Neural cell (in vitro differentiated cells): ENCODE measurements around the gene ABCB4. TPM values are rescaled to one million over a fixed set of nuclear protein-coding genes. Genes with fewer than 3 reads are reported as not detected.

Experiments used
- H2AFZ ChIP-seq: fragments of 200-600, 300-800 bp; sonication (generic), shearing (Covaris generic); 2 replicates; pipeline ENCODE4 v1.6.0; 2014; ENCODE audit warnings: low read depth, mild to moderate bottlenecking, antibody characterized with exemption, low read length, moderate library complexity
- H3F3A ChIP-seq: fragments of 200-600 bp; shearing (Covaris generic); 2 replicates; pipeline ENCODE4 v1.6.1; 2016; ENCODE audit warnings: mild to moderate bottlenecking, moderate library complexity, mixed read lengths, antibody characterized with exemption, low read length; ENCODE audit not compliant: insufficient read depth, poor library complexity, severe bottlenecking
- H3K27ac ChIP-seq: fragments of 200-600, 300-800 bp; sonication (generic), shearing (Covaris generic); 2 replicates; pipeline ENCODE4 v1.5.1; 2014; ENCODE audit warnings: mild to moderate bottlenecking, low read length, moderate library complexity
- H3K27me3 ChIP-seq: fragments of 300-800, 200-600 bp; sonication (generic), shearing (Covaris generic); 2 replicates; pipeline ENCODE4 v1.6.0; 2014; ENCODE audit warnings: mild to moderate bottlenecking, low read depth, low read length, moderate library complexity; ENCODE audit not compliant: insufficient read depth
- H3K36me3 ChIP-seq: fragments of 300-800, 200-600 bp; sonication (generic), shearing (Covaris generic); 2 replicates; pipeline ENCODE4 v1.5.1; 2014; ENCODE audit warnings: mild to moderate bottlenecking, antibody characterized with exemption, low read length, moderate library complexity; ENCODE audit not compliant: insufficient read depth
- H3K4me2 ChIP-seq: fragments of 300-800, 200-600 bp; sonication (generic), shearing (Covaris generic); 2 replicates; pipeline ENCODE4 v1.6.0; 2014; ENCODE audit warnings: mild to moderate bottlenecking, low read length
- H3K4me3 ChIP-seq: fragments of 300-800, 200-600 bp; sonication (generic), shearing (Covaris generic); 2 replicates; pipeline ENCODE4 v1.5.1; 2014; ENCODE audit warnings: mild to moderate bottlenecking, low read length, moderate library complexity
- H3K79me2 ChIP-seq: fragments of 200-600 bp; shearing (Covaris generic); replicated peaks from 2 replicates; pipeline ENCODE4 v1.6.0; 2014; ENCODE audit warnings: mild to moderate bottlenecking, low read length, moderate library complexity; ENCODE audit not compliant: insufficient read depth
- H3K9ac ChIP-seq: fragments of 300-800, 200-600 bp; sonication (generic), shearing (Covaris generic); 2 replicates; pipeline ENCODE4 v1.6.1; 2016; ENCODE audit warnings: mild to moderate bottlenecking, low read length, mixed read lengths
- H3K9me2 ChIP-seq: fragments of 200-600 bp; shearing (Covaris generic); 2 replicates; pipeline ENCODE4 v1.6.1; 2016; ENCODE audit warnings: mild to moderate bottlenecking, low read length, mixed read lengths; ENCODE audit not compliant: insufficient read depth
- H3K9me3 ChIP-seq: fragments of 200-600, 300-800 bp; sonication (generic), shearing (Covaris generic); 2 replicates; pipeline ENCODE4 v1.6.1; 2016; ENCODE audit warnings: mild to moderate bottlenecking, mixed run types, low read length, moderate library complexity, mixed read lengths
- H4K20me1 ChIP-seq: fragments of 200-600 bp; shearing (Covaris generic); 2 replicates; pipeline ENCODE4 v1.6.1; 2016; ENCODE audit warnings: mild to moderate bottlenecking, mixed run types; ENCODE audit not compliant: insufficient read depth
- CTCF ChIP-seq: fragments of 450-650 bp; IDR thresholded peaks from 2 replicates; pipeline ENCODE4 v1.5.1; 2014; ENCODE audit warnings: antibody characterized with exemption, mild to moderate bottlenecking, moderate library complexity; ENCODE audit not compliant: poor library complexity, severe bottlenecking
- EP300 ChIP-seq: fragments of 450-650 bp; conservative IDR thresholded peaks from 2 replicates; pipeline ENCODE4 v1.6.1; 2014; ENCODE audit warnings: antibody characterized with exemption, mild to moderate bottlenecking, moderate library complexity; ENCODE audit not compliant: poor library complexity, severe bottlenecking
- EZH2 ChIP-seq: fragments of 200-600, 300-800 bp; shearing (Covaris generic), sonication (generic); IDR thresholded peaks from 2 replicates; pipeline ENCODE4 v1.6.1; 2014; ENCODE audit warnings: antibody characterized with exemption, low read length, borderline replicate concordance, mild to moderate bottlenecking; ENCODE audit not compliant: insufficient read depth, poor library complexity, severe bottlenecking
- MXI1 ChIP-seq: fragments of 450-650 bp; conservative IDR thresholded peaks from 2 replicates; pipeline ENCODE4 v1.6.1; 2014; ENCODE audit warnings: antibody characterized with exemption, mild to moderate bottlenecking; ENCODE audit not compliant: poor library complexity, severe bottlenecking
- POLR2AphosphoS5 ChIP-seq: IDR thresholded peaks from 2 replicates; pipeline ENCODE4 v1.6.1; 2012
- RAD21 ChIP-seq: fragments of 450-650 bp; conservative IDR thresholded peaks from 2 replicates; pipeline ENCODE4 v1.6.1; 2014; ENCODE audit warnings: antibody characterized with exemption, mild to moderate bottlenecking, moderate library complexity
- SMC3 ChIP-seq: fragments of 450-650 bp; conservative IDR thresholded peaks from 2 replicates; pipeline ENCODE4 v1.6.1; 2014; ENCODE audit warnings: antibody characterized with exemption, mild to moderate bottlenecking, moderate library complexity; ENCODE audit not compliant: poor library complexity
- TAF1 ChIP-seq: IDR thresholded peaks from 2 replicates; pipeline ENCODE4 v1.6.1; 2012; ENCODE audit warnings: low read depth
- polyA plus RNA-seq: library from polyadenylated mRNA; depleted of rRNA; stranded (reverse); fragments of >200 nt; gene quantifications from 2 replicates; pipeline ENCODE4 v1.2.3, GENCODE V29; 2014
- TF ChIP-seq, protein P1 (sequence below): IDR thresholded peaks from 2 replicates; pipeline ENCODE4 v1.6.1; 2012; ENCODE audit warnings: borderline replicate concordance

Gene ABCB4
- polyA plus RNA-seq, 1 donor from 2014 or later = not detected

DNA sequence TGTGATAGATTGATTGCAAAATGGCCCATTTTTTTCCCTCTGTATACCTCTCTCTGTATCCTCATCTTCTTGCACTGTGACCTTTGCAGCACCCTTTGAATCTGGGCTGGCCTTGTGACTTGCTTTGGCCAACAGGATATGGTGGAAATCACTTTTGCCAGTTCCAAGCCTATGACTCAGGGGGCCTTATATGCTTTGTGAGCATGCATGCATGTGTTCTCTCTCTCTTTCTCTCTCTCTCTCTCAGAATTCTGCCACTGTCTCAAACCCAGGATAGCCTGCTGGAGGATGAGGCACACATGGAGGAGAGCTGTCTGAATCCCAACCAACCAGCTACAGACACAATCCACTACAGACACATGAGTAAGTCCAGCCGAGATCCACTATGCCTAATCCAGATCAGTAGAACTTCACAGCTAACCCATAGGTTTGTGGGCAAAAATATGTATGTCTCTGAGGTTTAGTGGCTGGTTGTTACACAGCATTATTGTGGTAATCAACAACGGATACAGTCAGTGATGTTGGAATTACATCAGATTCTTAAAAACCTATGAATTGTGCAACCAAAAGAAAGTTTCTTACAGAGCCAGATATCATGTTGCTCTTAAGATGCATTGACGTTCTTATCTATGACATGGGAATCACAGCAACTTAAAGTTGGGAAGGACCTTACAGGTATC is 41.8 kb upstream of the ABCB4 start:
- Histone ChIP-seq H3K36me3 (no peaks in the 10 kb centered on the region), H2AFZ (no peak overlapping the region), H3K9me2 (no peaks in the 10 kb centered on the region), H3K9ac (no peak overlapping the region), H3K27ac (no peak overlapping the region), H3K9me3 (no peaks in the 10 kb centered on the region), H3K4me2 (no peak overlapping the region), H3F3A (no peaks in the 10 kb centered on the region), H4K20me1 (no peaks in the 10 kb centered on the region), H3K4me3 (no peak overlapping the region), H3K27me3 (no peaks in the 10 kb centered on the region), H3K79me2 (no peaks in the 10 kb centered on the region)
- TF ChIP-seq POLR2AphosphoS5 (no peak), EZH2 (no peak), RAD21 (no peak), SMC3 (no peak), CTCF (no peak), EP300 (no peak), MXI1 (no peak), TAF1 (no peak)
- TF ChIP-seq, protein P1, sequence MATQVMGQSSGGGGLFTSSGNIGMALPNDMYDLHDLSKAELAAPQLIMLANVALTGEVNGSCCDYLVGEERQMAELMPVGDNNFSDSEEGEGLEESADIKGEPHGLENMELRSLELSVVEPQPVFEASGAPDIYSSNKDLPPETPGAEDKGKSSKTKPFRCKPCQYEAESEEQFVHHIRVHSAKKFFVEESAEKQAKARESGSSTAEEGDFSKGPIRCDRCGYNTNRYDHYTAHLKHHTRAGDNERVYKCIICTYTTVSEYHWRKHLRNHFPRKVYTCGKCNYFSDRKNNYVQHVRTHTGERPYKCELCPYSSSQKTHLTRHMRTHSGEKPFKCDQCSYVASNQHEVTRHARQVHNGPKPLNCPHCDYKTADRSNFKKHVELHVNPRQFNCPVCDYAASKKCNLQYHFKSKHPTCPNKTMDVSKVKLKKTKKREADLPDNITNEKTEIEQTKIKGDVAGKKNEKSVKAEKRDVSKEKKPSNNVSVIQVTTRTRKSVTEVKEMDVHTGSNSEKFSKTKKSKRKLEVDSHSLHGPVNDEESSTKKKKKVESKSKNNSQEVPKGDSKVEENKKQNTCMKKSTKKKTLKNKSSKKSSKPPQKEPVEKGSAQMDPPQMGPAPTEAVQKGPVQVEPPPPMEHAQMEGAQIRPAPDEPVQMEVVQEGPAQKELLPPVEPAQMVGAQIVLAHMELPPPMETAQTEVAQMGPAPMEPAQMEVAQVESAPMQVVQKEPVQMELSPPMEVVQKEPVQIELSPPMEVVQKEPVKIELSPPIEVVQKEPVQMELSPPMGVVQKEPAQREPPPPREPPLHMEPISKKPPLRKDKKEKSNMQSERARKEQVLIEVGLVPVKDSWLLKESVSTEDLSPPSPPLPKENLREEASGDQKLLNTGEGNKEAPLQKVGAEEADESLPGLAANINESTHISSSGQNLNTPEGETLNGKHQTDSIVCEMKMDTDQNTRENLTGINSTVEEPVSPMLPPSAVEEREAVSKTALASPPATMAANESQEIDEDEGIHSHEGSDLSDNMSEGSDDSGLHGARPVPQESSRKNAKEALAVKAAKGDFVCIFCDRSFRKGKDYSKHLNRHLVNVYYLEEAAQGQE = no peak

GRCh38 chr7:87513735-87514335 is 38.4 kb upstream of the ABCB4 start:
- no peaks in the 10 kb centered on the region for H3K27me3 ChIP-seq
- H3K27ac ChIP-seq = no peak overlapping the region
- no peak overlapping the region for H3K4me3 ChIP-seq

More at GRCh38 chr7:87513735-87514335, 38.4 kb upstream of the ABCB4 start:
- H3K4me2 ChIP-seq = no peak overlapping the region
- no peaks in the 10 kb centered on the region for H4K20me1 ChIP-seq
- TF ChIP-seq SMC3 = no peak
- no peak for TF ChIP-seq MXI1
- TF ChIP-seq EP300 = no peak
- TF ChIP-seq CTCF = no peak
- no peak for TF ChIP-seq EZH2
- TF ChIP-seq RAD21 = no peak
- no peak for TF ChIP-seq POLR2AphosphoS5
- TF ChIP-seq, protein P1 = no peak
- TF ChIP-seq TAF1 = no peak
- H3K9ac ChIP-seq = no peak overlapping the region
- no peaks in the 10 kb centered on the region for H3K9me3 ChIP-seq
- H3K9me2 ChIP-seq = no peaks in the 10 kb centered on the region
- no peaks in the 10 kb centered on the region for H3F3A ChIP-seq
- H3K36me3 ChIP-seq = no peaks in the 10 kb centered on the region
- no peak overlapping the region for H2AFZ ChIP-seq
- no peaks in the 10 kb centered on the region for H3K79me2 ChIP-seq
